ENCODE data around the gene CENPP.

GRCh38 chr9:92308893-92309292, 16.9 kb upstream of the CENPP start:
- TF ChIP-seq POLR2AphosphoS5 (IDR thresholded peaks at IDR 0.05) (no peak), CTCF (IDR thresholded peaks at IDR 0.05) (no peak), POLR2A (IDR thresholded peaks at IDR 0.05) (no peak), EP300 (IDR thresholded peaks at IDR 0.05; ENCODE audit: low read depth) (no peak)

Measured in transverse colon (tissue), 4 donors.